ENCODE results near the gene TMEM92.

DNA sequence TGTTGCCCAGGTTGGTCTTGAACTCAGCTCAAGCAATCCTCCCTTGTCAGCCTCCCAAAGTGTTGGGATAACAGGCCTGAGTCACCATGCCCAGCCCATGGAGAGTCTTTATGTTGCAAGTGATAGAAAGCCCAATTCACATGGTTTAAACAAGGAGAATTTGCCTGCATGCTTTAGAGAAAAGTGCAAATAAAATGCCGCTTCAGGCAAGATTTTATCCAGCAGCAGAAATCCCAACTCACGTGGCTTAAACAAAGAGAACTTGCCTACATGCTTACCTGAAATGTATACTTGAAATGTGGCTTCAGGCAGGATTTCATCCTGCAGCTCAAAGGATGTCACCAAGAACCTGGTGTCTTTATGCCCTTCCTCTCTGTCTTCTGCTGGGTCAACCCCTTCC, 42.9 kb downstream of the TMEM92 start:
- TF ChIP-seq EP300 (IDR thresholded peaks at IDR 0.05): no peak
- TF ChIP-seq CTCF (IDR thresholded peaks at IDR 0.05): no peak
- TF ChIP-seq POLR2A (IDR thresholded peaks at IDR 0.05): no peak
